Fibroblast of skin of left quadriceps (primary cell): ENCODE measurements around the gene DNAH3.
"Not testable (repeated sequence)": the region's sequence is repeated elsewhere in the genome, so short reads cannot be mapped to it uniquely, and the experiment has no call there.

Experiments
- DNase-seq, 2 experiments: peaks; one replicate each; pipeline ENCODE4 v3.0.0-alpha.2; 2013; ENCODE audit warnings: low read depth in 2 of 2

Gene DNAH3

GRCh38 chr16:21150375-21151001 lies at the start of gene DNAH3:
TSS of gene DNAH3 (minus strand) at chr16:21150846. CDS start at chr16:21150319, 527 bp downstream.
- no peak for DNase-seq

- DNase-seq: no peak
Measured at GRCh38 chr16:21199607-21200218, 49.1 kb upstream of the DNAH3 start.

- DNase-seq: no peak
Measured at GRCh38 chr16:21197621-21198020, 47.0 kb upstream of the DNAH3 start.

- no peak for DNase-seq
Measured at GRCh38 chr16:21197112-21197511, 46.5 kb upstream of the DNAH3 start.

- DNase-seq: not testable (repeated sequence)
Measured at GRCh38 chr16:21195330-21195729, 44.7 kb upstream of the DNAH3 start.

- no peak for DNase-seq
Measured at GRCh38 chr16:21194771-21195301, 44.2 kb upstream of the DNAH3 start.

GRCh38 chr16:21192991-21193390 lies 42.3 kb upstream of the DNAH3 start:
- no peak for DNase-seq

GRCh38 chr16:21190599-21190998 lies 40.0 kb upstream of the DNAH3 start:
- peak; percentile 57 to 63 for DNase-seq

- no peak for DNase-seq
Measured at GRCh38 chr16:21190013-21190412, 39.4 kb upstream of the DNAH3 start.

- DNase-seq: no peak
Measured at GRCh38 chr16:21189311-21189710, 38.7 kb upstream of the DNAH3 start.

GRCh38 chr16:21186326-21186691 lies 35.7 kb upstream of the DNAH3 start:
- DNase-seq: no peak

- no peak for DNase-seq
Measured at GRCh38 chr16:21185659-21186325, 35.1 kb upstream of the DNAH3 start.

GRCh38 chr16:21184834-21185233 lies 34.2 kb upstream of the DNAH3 start:
- DNase-seq: no peak

GRCh38 chr16:21183995-21184394 lies 33.3 kb upstream of the DNAH3 start:
- no peak for DNase-seq

- DNase-seq: no peak
Measured at GRCh38 chr16:21179983-21180365, 29.3 kb upstream of the DNAH3 start.

- DNase-seq: no peak
Measured at GRCh38 chr16:21179126-21179982, 28.7 kb upstream of the DNAH3 start.

GRCh38 chr16:21175397-21175796 lies 24.8 kb upstream of the DNAH3 start:
- DNase-seq: no peak

GRCh38 chr16:21172650-21173049 lies 22.0 kb upstream of the DNAH3 start:
- no peak for DNase-seq

- not testable (repeated sequence) for DNase-seq
Measured at GRCh38 chr16:21170116-21170515, 19.5 kb upstream of the DNAH3 start.

GRCh38 chr16:21169249-21169981 lies 18.8 kb upstream of the DNAH3 start:
- no peak for DNase-seq

GRCh38 chr16:21167929-21168602 lies 17.4 kb upstream of the DNAH3 start:
- DNase-seq: no peak
